Measurements from ENCODE around the gene GREB1L. TPM values are rescaled to one million over a fixed set of nuclear protein-coding genes. Genes with fewer than 3 reads are reported as not detected.
A peak's percentile ranks its signal among the peaks of the same experiment; 100 is the strongest.

GREB1L gene
- total and polyA plus RNA-seq, 9 of the 15 experiments (the other 6 are each of a cell fraction or from before 2014, with no cell fraction given) = 0.03 TPM; not detected in 8

- FAIRE-seq (no peak), DNase-seq (ENCODE audit: extremely low read depth in 1 of 4, low spot score in 3 of 4) (no peak), ATAC-seq (no peak; the same call in 2 of the 3 replicates)
- Histone ChIP-seq H3K4me3 (no peak overlapping the region), H3K27ac (ENCODE audit: extremely low read depth, low read depth, low read length) (no peak overlapping the region), H3K9me1 (ENCODE audit: control insufficient read depth, insufficient read depth, low read length) (no peaks in the 10 kb centered on the region), H3K4me1 (replicated peaks in 1 of 2; ENCODE audit: control insufficient read depth in 2 of 2, insufficient read depth in 2 of 2, low read length in 2 of 2) (no peaks in the 10 kb centered on the region), H4K20me1 (replicated peaks; ENCODE audit: control insufficient read depth, insufficient read depth, low read length) (no peaks in the 10 kb centered on the region), H3K27me3 (ENCODE audit: control insufficient read depth in 2 of 2, insufficient read depth in 2 of 2, low read length in 2 of 2) (peaks cover 0 to 10% of the 10 kb centered on the region in 2 experiments; a peak in 2 of 5 replicates), H2AFZ (ENCODE audit: low read depth, low read length) (no peak overlapping the region), H3K4me2 (ENCODE audit: insufficient read depth, low read length) (no peak overlapping the region), H3K36me3 (ENCODE audit: control insufficient read depth, insufficient read depth, low read length) (no peaks in the 10 kb centered on the region), H3K9me3 (replicated peaks; ENCODE audit: control insufficient read depth, insufficient read depth, low read depth, low read length) (no peaks in the 10 kb centered on the region), H3K79me2 (ENCODE audit: control insufficient read depth, insufficient read depth, low read length) (no peaks in the 10 kb centered on the region), H3K9ac (ENCODE audit: insufficient read depth in 1 of 2, low read depth in 2 of 2, low read length in 2 of 2) (no peak overlapping the region)
- WGBS (ENCODE audit: insufficient coverage, low coverage, missing lambda C conversion rate) = 0% methylated on average over 3 of the region's 3 CpGs
- in situ Hi-C loops (cut with MboI) = no loop called here
- POLR2A ChIA-PET = no interaction called here
- intact Hi-C loops (cut with micrococcal nuclease) = no loop called here
- no TSS peak for BruUV-seq (replicated peaks)
- CTCF ChIA-PET (ENCODE audit: low intra/inter-chr PET ratio) = no interaction called here
- no peak for TF ChIP-seq PTBP1 (IDR thresholded peaks at IDR 0.05; ENCODE audit: low read depth, low read length)
- no peak for TF ChIP-seq ATF6 (CRISPR knock-in tag; IDR thresholded peaks at IDR 0.05)
- no peak for TF ChIP-seq SOX6 (IDR thresholded peaks at IDR 0.05)
- TF ChIP-seq SPI1 (IDR thresholded peaks at IDR 0.05; ENCODE audit: borderline replicate concordance, low read depth, low read length) = no peak
These were observed 152.0 kb downstream of the GREB1L start for GRCh38 chr18:21393986-21394385.

DNA sequence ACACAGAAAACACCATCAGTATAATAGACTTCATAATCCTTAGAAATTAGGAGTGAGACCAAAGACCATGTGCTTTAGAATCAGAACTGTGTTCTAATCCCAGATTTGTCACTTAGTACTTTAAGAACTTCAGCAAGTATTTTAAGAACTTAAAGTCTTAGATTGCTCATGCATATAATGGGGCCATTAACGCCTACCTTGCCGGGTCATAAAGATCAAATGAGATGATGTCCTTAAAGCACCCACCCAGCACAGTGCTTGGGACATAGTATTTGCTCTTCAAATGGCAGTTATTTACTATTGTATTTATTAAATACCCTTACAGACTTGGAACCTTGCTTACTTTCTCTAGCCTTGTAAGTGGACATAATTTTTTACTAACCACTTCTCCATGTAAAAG, 156.1 kb downstream of the GREB1L start:
- 0% methylated on average over 2 of the region's 2 CpGs for WGBS (ENCODE audit: insufficient coverage, low coverage, missing lambda C conversion rate)
- no peak for TF ChIP-seq SIN3A (IDR thresholded peaks at IDR 0.05; ENCODE audit: borderline replicate concordance in 2 of 2, control insufficient read depth in 1 of 2, low read depth in 2 of 2, low read length in 2 of 2)
- no peak for TF ChIP-seq ZNF639 (CRISPR knock-in tag; conservative IDR thresholded peaks at IDR 0.05 in 1 of 2, IDR thresholded peaks at IDR 0.05 in 1 of 2)
- TF ChIP-seq TCF7 (IDR thresholded peaks at IDR 0.05; ENCODE audit: borderline replicate concordance) = no peak
- no peak for TF ChIP-seq RCOR1 (IDR thresholded peaks at IDR 0.05; ENCODE audit: borderline replicate concordance in 1 of 2, low read depth in 2 of 2, low read length in 2 of 2)
- TF ChIP-seq KAT2B (IDR thresholded peaks at IDR 0.05; ENCODE audit: low read depth, low read length) = no peak
- no peak for TF ChIP-seq U2AF1 (optimal IDR thresholded peaks at IDR 0.05; ENCODE audit: low read depth, low read length)
- TF ChIP-seq ZNF644 (tag; IDR thresholded peaks at IDR 0.05; ENCODE audit: low read depth) = no peak
- no peak for TF ChIP-seq SAP30 (IDR thresholded peaks at IDR 0.05; ENCODE audit: borderline replicate concordance, insufficient read depth, low read depth, low read length, poor library complexity, severe bottlenecking)

More for the DNA sequence above, 156.1 kb downstream of the GREB1L start:
- no peak for DNase-seq (ENCODE audit: extremely low read depth in 1 of 4, low spot score in 3 of 4)
- in situ Hi-C loops (cut with MboI) = no loop called here
- BruUV-seq (replicated peaks) = no TSS peak
- H3K36me3 ChIP-seq (ENCODE audit: control insufficient read depth, insufficient read depth, low read length) = no peaks in the 10 kb centered on the region
- peak; percentile 37 for FAIRE-seq
- CTCF ChIA-PET (ENCODE audit: low intra/inter-chr PET ratio) = no interaction called here
- peak overlapping the region; percentile 95 for H2AFZ ChIP-seq (ENCODE audit: low read depth, low read length)
- no peaks in the 10 kb centered on the region for H3K4me1 ChIP-seq (replicated peaks in 1 of 2; ENCODE audit: control insufficient read depth in 2 of 2, insufficient read depth in 2 of 2, low read length in 2 of 2)
- peak; percentile 32; the same call in 2 of the 3 replicates for ATAC-seq
- intact Hi-C loops (cut with micrococcal nuclease) = no loop called here
- H4K20me1 ChIP-seq (replicated peaks; ENCODE audit: control insufficient read depth, insufficient read depth, low read length) = no peaks in the 10 kb centered on the region
- POLR2A ChIA-PET = no interaction called here
- no peaks in the 10 kb centered on the region for H3K9me3 ChIP-seq (replicated peaks; ENCODE audit: control insufficient read depth, insufficient read depth, low read depth, low read length)
- H3K9me1 ChIP-seq (ENCODE audit: control insufficient read depth, insufficient read depth, low read length) = no peaks in the 10 kb centered on the region
- H3K79me2 ChIP-seq (ENCODE audit: control insufficient read depth, insufficient read depth, low read length) = no peaks in the 10 kb centered on the region
- H3K27ac ChIP-seq (ENCODE audit: extremely low read depth, low read depth, low read length) = no peak overlapping the region
- peak overlapping the region; percentile 68; the same call in 1 of the 2 replicates for H3K4me2 ChIP-seq (ENCODE audit: insufficient read depth, low read length)
- peaks cover 4 to 9% of the 10 kb centered on the region in 2 experiments; a peak in 2 of 5 replicates for H3K27me3 ChIP-seq (ENCODE audit: control insufficient read depth in 2 of 2, insufficient read depth in 2 of 2, low read length in 2 of 2)
- no peak overlapping the region; the same call in 1 of the 2 replicates for H3K4me3 ChIP-seq
- H3K9ac ChIP-seq (ENCODE audit: insufficient read depth in 1 of 2, low read depth in 2 of 2, low read length in 2 of 2) = no peak overlapping the region
